ENCODE results near the gene LSM3. TPM values are rescaled to one million over a fixed set of nuclear protein-coding genes. Genes with fewer than 3 reads are reported as not detected.
A peak's percentile ranks its signal among the peaks of the same experiment; 100 is the strongest.
"Not testable (repeated sequence)": the region's sequence is repeated elsewhere in the genome, so short reads cannot be mapped to it uniquely, and the experiment has no call there.

The LSM3 gene
- total and polyA plus RNA-seq, 11 donors = 11.6 to 15.9 (median 13.7) TPM

- TF ChIP-seq POLR2A (IDR thresholded peaks at IDR 0.05) (no peak), CTCF (IDR thresholded peaks at IDR 0.05) (no peak)
- Histone ChIP-seq H3K9me3 (peaks cover 0 to 6% (median 0%) of the 10 kb centered on the region in 12 donors), H3K27me3 (peaks cover 0 to 5% (median 0%) of the 10 kb centered on the region in 9 donors), H3K27ac (no peak overlapping the region), H3K4me1 (peaks cover 0 to 30% (median 12%) of the 10 kb centered on the region in 12 donors), H3K36me3 (no peaks in the 10 kb centered on the region), H3K4me3 (no peak overlapping the region)
- 89 to 95% (median 94%) methylated on average over 8 of the region's 8 CpGs for WGBS, 4 donors
- no peak for DNase-seq
- no peak for ATAC-seq
- intact Hi-C loops (cut with DNase I) = no loop called here
These were observed 50.3 kb downstream of the LSM3 start for GRCh38 chr3:14228681-14229470.

GRCh38 chr3:14229695-14230094, 51.1 kb downstream of the LSM3 start:
- H3K27ac ChIP-seq, ATAC-seq, H3K27me3 ChIP-seq, DNase-seq, H3K36me3 ChIP-seq, H3K9me3 ChIP-seq, H3K4me3 ChIP-seq: not testable (repeated sequence)
- intact Hi-C loops (cut with DNase I) = loop anchor here in 1 of 10 donors (10.0 kb wide), 1 partner anchor 145 kb away; no protein-coding TSS in a partner anchor
- 83 to 90% (median 88%) methylated on average over 6 of the region's 6 CpGs for WGBS, 4 donors
- peaks cover 0 to 36% (median 13%) of the 10 kb centered on the region in 12 donors for H3K4me1 ChIP-seq

GRCh38 chr3:14230729-14231128, 52.1 kb downstream of the LSM3 start:
- TF ChIP-seq POLR2A (IDR thresholded peaks at IDR 0.05) (no peak), CTCF (IDR thresholded peaks at IDR 0.05) (no peak)
- intact Hi-C loops (cut with DNase I) = loop anchor here in 1 of 10 donors (10.0 kb wide), 1 partner anchor 144 kb away; no protein-coding TSS in a partner anchor

GRCh38 chr3:14231145-14231990, 52.8 kb downstream of the LSM3 start:
- DNase-seq (no peak), ATAC-seq (no peak)
- intact Hi-C loops (cut with DNase I) = loop anchor here in 1 of 10 donors (10.0 kb wide), 1 partner anchor 143 kb away; no protein-coding TSS in a partner anchor
- H3K27ac ChIP-seq = peak overlapping the region in 5 of 12 donors; percentile 67 to 95 (median 77)
- 73 to 91% (median 77%) methylated on average over 9 of the region's 9 CpGs for WGBS, 4 donors
- H3K36me3 ChIP-seq = no peaks in the 10 kb centered on the region
- H3K4me3 ChIP-seq = no peak overlapping the region
- peaks cover 0 to 5% (median 0%) of the 10 kb centered on the region in 9 donors for H3K27me3 ChIP-seq
- peaks cover 0 to 9% (median 0%) of the 10 kb centered on the region in 12 donors for H3K9me3 ChIP-seq
- TF ChIP-seq POLR2A (IDR thresholded peaks at IDR 0.05) (no peak), CTCF (IDR thresholded peaks at IDR 0.05) (no peak)
- H3K4me1 ChIP-seq = peaks cover 0 to 44% (median 23%) of the 10 kb centered on the region in 12 donors

More at GRCh38 chr3:14230729-14231128, 52.1 kb downstream of the LSM3 start:
- peaks cover 0 to 5% (median 0%) of the 10 kb centered on the region in 9 donors for H3K27me3 ChIP-seq
- WGBS, 4 donors = 92 to 100% (median 96%) methylated on average over 5 of the region's 5 CpGs
- H3K4me1 ChIP-seq = peaks cover 0 to 40% (median 21%) of the 10 kb centered on the region in 12 donors
- no peaks in the 10 kb centered on the region for H3K36me3 ChIP-seq
- H3K27ac ChIP-seq = peak overlapping the region in 1 of 12 donors; percentile 9
- DNase-seq (no peak), ATAC-seq (no peak)
- H3K9me3 ChIP-seq = peaks cover 0 to 9% (median 0%) of the 10 kb centered on the region in 12 donors
- H3K4me3 ChIP-seq = no peak overlapping the region

Measured in heart left ventricle (tissue), 16 donors.